NOMO-1 treated with dmso at 0.1 percent for 144 hours (cell line): ENCODE data around the gene CSN2.

Experiments
- DNase-seq: peaks from one replicate; lab custom pipeline; 2025; ENCODE audit not compliant: unreplicated experiment; lab: John Stamatoyannopoulos, UW

The CSN2 gene

DNA sequence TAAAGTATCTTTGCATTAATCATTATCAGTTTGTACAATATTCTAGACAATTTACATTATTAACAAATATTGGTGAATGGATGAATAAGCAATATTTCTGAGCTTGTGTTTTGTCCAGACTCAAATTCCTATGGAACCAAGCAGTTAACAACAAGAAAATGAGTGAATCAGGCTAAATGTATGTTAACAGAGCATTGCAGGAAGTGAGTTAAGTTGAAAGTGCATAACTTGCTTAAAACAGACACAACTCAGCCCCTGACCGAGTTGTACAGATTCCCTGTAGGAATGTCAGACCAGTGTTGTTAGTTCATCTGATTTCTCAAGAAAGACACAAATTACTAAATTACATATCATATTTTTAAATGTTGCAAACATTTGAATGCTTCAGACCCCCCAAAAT lies 58.4 kb downstream of the CSN2 start:
- DNase-seq: no peak
